Neuronal stem cell (in vitro differentiated cells): ENCODE data around the gene FOXF1.

ENCODE experiments used
- DNase-seq: peaks from one replicate; pipeline ENCODE4 v3.0.0-alpha.2; 2013; ENCODE audit warnings: low spot score
- H2AFZ ChIP-seq: one replicate; pipeline ENCODE4 v1.6.1; 2013; ENCODE audit warnings: mild to moderate bottlenecking, low read length, inconsistent platforms
- H2AK5ac ChIP-seq: 2 replicates; pipeline ENCODE4 v1.6.1; 2013; ENCODE audit warnings: low read depth, mild to moderate bottlenecking, inconsistent platforms, low read length, moderate library complexity, mixed read lengths
- H2BK120ac ChIP-seq: 2 replicates; pipeline ENCODE4 v1.6.1; 2013; ENCODE audit warnings: low read depth, mild to moderate bottlenecking, inconsistent platforms, low read length, moderate library complexity, mixed read lengths
- H2BK12ac ChIP-seq: one replicate; pipeline ENCODE4 v1.6.1; 2013; ENCODE audit warnings: low read length, inconsistent platforms
- H2BK15ac ChIP-seq: 2 replicates; pipeline ENCODE4 v1.6.1; 2013; ENCODE audit warnings: mild to moderate bottlenecking, low read length, inconsistent platforms, mixed read lengths
- H2BK5ac ChIP-seq: one replicate; pipeline ENCODE4 v1.6.1; 2013; ENCODE audit warnings: inconsistent platforms, mild to moderate bottlenecking, low read length, moderate library complexity
- H3K14ac ChIP-seq: one replicate; pipeline ENCODE4 v1.6.1; 2013; ENCODE audit warnings: low read length, inconsistent platforms
- H3K18ac ChIP-seq: 2 replicates; pipeline ENCODE4 v1.6.1; 2013; ENCODE audit warnings: low read length, inconsistent platforms
- H3K23ac ChIP-seq: 2 replicates; pipeline ENCODE4 v1.6.1; 2013; ENCODE audit warnings: low read depth, mild to moderate bottlenecking, mixed read lengths, low read length, inconsistent platforms; ENCODE audit not compliant: poor library complexity
- H3K27ac ChIP-seq: replicated peaks from 3 replicates; pipeline ENCODE4 v1.5.1; 2013; ENCODE audit warnings: low read length, inconsistent platforms
- H3K27me3 ChIP-seq, 3 experiments: 2 replicates each; pipeline ENCODE4 v1.6.1; 2013; ENCODE audit warnings: low read length in 3 of 3, mild to moderate bottlenecking in 2 of 3, inconsistent platforms in 1 of 3, low read depth in 1 of 3, mixed read lengths in 1 of 3, moderate library complexity in 1 of 3; ENCODE audit not compliant: control insufficient read depth in 3 of 3, insufficient read depth in 3 of 3
- H3K36me3 ChIP-seq, 2 donors: replicated peaks in 1 of 2; 2 replicates each; pipeline ENCODE4 v1.6.1; 2013; ENCODE audit warnings: low read length in 2 of 2; ENCODE audit not compliant: control insufficient read depth in 2 of 2, insufficient read depth in 2 of 2
- H3K4ac ChIP-seq: 2 replicates; pipeline ENCODE4 v1.6.1; 2013; ENCODE audit warnings: inconsistent platforms, mild to moderate bottlenecking, low read length, moderate library complexity
- H3K4me1 ChIP-seq, 2 donors: 1 replicate in 1 of 2; 2 replicates in 1 of 2; pipeline ENCODE4 v1.6.1; 2013; ENCODE audit warnings: low read length in 2 of 2, low read depth in 1 of 2; ENCODE audit not compliant: control insufficient read depth in 2 of 2, insufficient read depth in 1 of 2
- H3K4me2 ChIP-seq: one replicate; pipeline ENCODE4 v1.6.1; 2013; ENCODE audit warnings: mild to moderate bottlenecking, low read length, inconsistent platforms; ENCODE audit not compliant: insufficient read depth, poor library complexity, severe bottlenecking
- H3K4me3 ChIP-seq, 2 donors: 2 replicates each; pipeline ENCODE4 v1.5.1; 2013; ENCODE audit warnings: low read length in 2 of 2, mild to moderate bottlenecking in 2 of 2, inconsistent platforms in 1 of 2, moderate library complexity in 1 of 2
- H3K79me1 ChIP-seq: one replicate; pipeline ENCODE4 v1.6.1; 2013; ENCODE audit warnings: low read depth, mild to moderate bottlenecking, inconsistent platforms, low read length, moderate library complexity
- H3K9ac ChIP-seq: one replicate; pipeline ENCODE4 v1.6.1; 2013; ENCODE audit warnings: mild to moderate bottlenecking, low read depth, low read length, inconsistent platforms; ENCODE audit not compliant: poor library complexity
- H3K9me3 ChIP-seq, 2 donors: replicated peaks in 1 of 2; 2 replicates each; pipeline versions ENCODE3 to v1.6.1; 2013; ENCODE audit warnings: low read length in 2 of 2, mild to moderate bottlenecking in 2 of 2, inconsistent platforms in 1 of 2, low read depth in 1 of 2, mixed read lengths in 1 of 2, moderate library complexity in 1 of 2; ENCODE audit not compliant: control insufficient read depth in 2 of 2, insufficient read depth in 1 of 2
- H4K8ac ChIP-seq: one replicate; pipeline ENCODE4 v1.6.1; 2013; ENCODE audit warnings: low read depth, mild to moderate bottlenecking, inconsistent platforms, low read length, moderate library complexity
- H4K91ac ChIP-seq: one replicate; pipeline ENCODE4 v1.6.1; 2013; ENCODE audit warnings: low read length, low read depth, mild to moderate bottlenecking, inconsistent platforms; ENCODE audit not compliant: poor library complexity
- WGBS, 2 donors: extraction: QIAGEN DNeasy Blood & Tissue Kit; methylation state at CpG; one replicate each; pipeline ENCODE4 v1.1.7; 2013; ENCODE audit warnings: missing lambda C conversion rate in 2 of 2, mixed read lengths in 1 of 2; ENCODE audit not compliant: insufficient read length in 2 of 2, insufficient replicate concordance in 1 of 2; ENCODE audit errors: extremely low coverage in 2 of 2; 5-methylcytosine and 5-hydroxymethylcytosine counted together

The FOXF1 gene

GRCh38 chr16:86484240-86484639, 26.1 kb upstream of the FOXF1 start:
- H2AFZ ChIP-seq: no peak overlapping the region
- no peak overlapping the region for H3K4me2 ChIP-seq
- WGBS, 2 donors: no CpG with 5 or more reads among the region's 5 CpGs
- H3K79me1 ChIP-seq: no peaks in the 10 kb centered on the region
- no peak overlapping the region for H3K27ac ChIP-seq
- H2BK12ac ChIP-seq: no peak overlapping the region
- H4K91ac ChIP-seq: no peak overlapping the region
- H2BK15ac ChIP-seq: no peak overlapping the region
- H2BK5ac ChIP-seq: no peak overlapping the region
- no peak overlapping the region for H2AK5ac ChIP-seq
- H3K36me3 ChIP-seq: no peaks in the 10 kb centered on the region
- no peak for DNase-seq
- H3K4me3 ChIP-seq: no peak overlapping the region
- peaks cover 0 to 4% of the 10 kb centered on the region in 2 donors for H3K4me1 ChIP-seq
- H3K23ac ChIP-seq: no peak overlapping the region
- peaks cover 0 to 68% (median 0%) of the 10 kb centered on the region in 3 experiments for H3K27me3 ChIP-seq
- H2BK120ac ChIP-seq: no peak overlapping the region
- no peak overlapping the region for H4K8ac ChIP-seq
- no peak overlapping the region for H3K18ac ChIP-seq
- H3K14ac ChIP-seq: peak overlapping the region; percentile 1
- H3K4ac ChIP-seq: no peak overlapping the region
- no peak overlapping the region for H3K9ac ChIP-seq
- H3K9me3 ChIP-seq: peaks cover 4 to 10% of the 10 kb centered on the region in 2 donors

- no peaks in the 10 kb centered on the region for H3K79me1 ChIP-seq
- H3K18ac ChIP-seq: no peak overlapping the region
- WGBS, 2 donors: no CpG with 5 or more reads among the region's 3 CpGs
- no peak overlapping the region for H2BK15ac ChIP-seq
- no peak overlapping the region for H3K4me2 ChIP-seq
- no peak overlapping the region for H3K23ac ChIP-seq
- no peak overlapping the region for H2BK12ac ChIP-seq
- no peak overlapping the region for H3K4ac ChIP-seq
- H2AFZ ChIP-seq: no peak overlapping the region
- no peak overlapping the region for H3K4me3 ChIP-seq
- DNase-seq: no peak
- no peak overlapping the region for H3K9ac ChIP-seq
- no peaks in the 10 kb centered on the region for H3K36me3 ChIP-seq
- H2BK5ac ChIP-seq: no peak overlapping the region
- H4K91ac ChIP-seq: no peak overlapping the region
- no peak overlapping the region for H3K14ac ChIP-seq
- no peak overlapping the region for H3K27ac ChIP-seq
- H3K27me3 ChIP-seq: peaks cover 2 to 69% (median 8%) of the 10 kb centered on the region in 3 experiments
- H3K4me1 ChIP-seq: peaks cover 0 to under 1% of the 10 kb centered on the region in 2 donors
- no peak overlapping the region for H2AK5ac ChIP-seq
- no peak overlapping the region for H4K8ac ChIP-seq
- no peak overlapping the region for H2BK120ac ChIP-seq
- peaks cover 4 to 10% of the 10 kb centered on the region in 2 donors for H3K9me3 ChIP-seq
Observed at GRCh38 chr16:86485746-86486145, 24.6 kb upstream of the FOXF1 start.

- no peaks in the 10 kb centered on the region for H3K4me1 ChIP-seq
- no peak overlapping the region for H3K14ac ChIP-seq
- no peaks in the 10 kb centered on the region for H3K79me1 ChIP-seq
- H2BK120ac ChIP-seq: no peak overlapping the region
- H3K4me2 ChIP-seq: no peak overlapping the region
- no peak overlapping the region for H2BK12ac ChIP-seq
- WGBS, 2 donors: no CpG with 5 or more reads among the region's 13 CpGs
- no peak overlapping the region for H2BK5ac ChIP-seq
- no peaks in the 10 kb centered on the region for H3K36me3 ChIP-seq
- H4K91ac ChIP-seq: no peak overlapping the region
- DNase-seq: no peak
- no peak overlapping the region for H3K23ac ChIP-seq
- H2AFZ ChIP-seq: no peak overlapping the region
- no peak overlapping the region for H4K8ac ChIP-seq
- peaks cover 0 to 1% of the 10 kb centered on the region in 2 donors for H3K9me3 ChIP-seq
- H2AK5ac ChIP-seq: no peak overlapping the region
- no peak overlapping the region for H3K27ac ChIP-seq
- peaks cover 31 to 98% (median 61%) of the 10 kb centered on the region in 3 experiments for H3K27me3 ChIP-seq
- no peak overlapping the region for H3K9ac ChIP-seq
- no peak overlapping the region for H3K4me3 ChIP-seq
- no peak overlapping the region for H3K18ac ChIP-seq
- no peak overlapping the region for H2BK15ac ChIP-seq
- no peak overlapping the region for H3K4ac ChIP-seq
Observed at GRCh38 chr16:86490859-86491639, 19.3 kb upstream of the FOXF1 start.

GRCh38 chr16:86491640-86492023, 18.7 kb upstream of the FOXF1 start:
- Histone ChIP-seq H3K4me3 (no peak overlapping the region), H3K18ac (no peak overlapping the region), H3K4me1 (no peaks in the 10 kb centered on the region), H3K36me3 (no peaks in the 10 kb centered on the region), H3K79me1 (no peaks in the 10 kb centered on the region), H3K23ac (no peak overlapping the region), H3K14ac (no peak overlapping the region), H2AFZ (no peak overlapping the region), H2BK120ac (no peak overlapping the region), H4K8ac (no peak overlapping the region), H2BK15ac (no peak overlapping the region), H3K27me3 (peaks cover 36 to 98% (median 67%) of the 10 kb centered on the region in 3 experiments), H3K9ac (no peak overlapping the region), H2BK5ac (no peak overlapping the region), H3K9me3 (peaks cover 0 to 3% of the 10 kb centered on the region in 2 donors), H2BK12ac (no peak overlapping the region), H3K27ac (no peak overlapping the region), H3K4ac (no peak overlapping the region), H2AK5ac (no peak overlapping the region), H4K91ac (no peak overlapping the region), H3K4me2 (no peak overlapping the region)
- DNase-seq: no peak
- WGBS, 2 donors: no CpG with 5 or more reads among the region's 7 CpGs
